SIG-M5 treated with dmso at 0.1 percent for 504 hours (cell line): ENCODE measurements around the gene POU3F3.
A peak's percentile ranks its signal among the peaks of the same experiment; 100 is the strongest.

ENCODE experiments used
- DNase-seq: peaks from one replicate; lab custom pipeline; 2025; ENCODE audit not compliant: unreplicated experiment; lab: John Stamatoyannopoulos, UW

The POU3F3 gene

DNA sequence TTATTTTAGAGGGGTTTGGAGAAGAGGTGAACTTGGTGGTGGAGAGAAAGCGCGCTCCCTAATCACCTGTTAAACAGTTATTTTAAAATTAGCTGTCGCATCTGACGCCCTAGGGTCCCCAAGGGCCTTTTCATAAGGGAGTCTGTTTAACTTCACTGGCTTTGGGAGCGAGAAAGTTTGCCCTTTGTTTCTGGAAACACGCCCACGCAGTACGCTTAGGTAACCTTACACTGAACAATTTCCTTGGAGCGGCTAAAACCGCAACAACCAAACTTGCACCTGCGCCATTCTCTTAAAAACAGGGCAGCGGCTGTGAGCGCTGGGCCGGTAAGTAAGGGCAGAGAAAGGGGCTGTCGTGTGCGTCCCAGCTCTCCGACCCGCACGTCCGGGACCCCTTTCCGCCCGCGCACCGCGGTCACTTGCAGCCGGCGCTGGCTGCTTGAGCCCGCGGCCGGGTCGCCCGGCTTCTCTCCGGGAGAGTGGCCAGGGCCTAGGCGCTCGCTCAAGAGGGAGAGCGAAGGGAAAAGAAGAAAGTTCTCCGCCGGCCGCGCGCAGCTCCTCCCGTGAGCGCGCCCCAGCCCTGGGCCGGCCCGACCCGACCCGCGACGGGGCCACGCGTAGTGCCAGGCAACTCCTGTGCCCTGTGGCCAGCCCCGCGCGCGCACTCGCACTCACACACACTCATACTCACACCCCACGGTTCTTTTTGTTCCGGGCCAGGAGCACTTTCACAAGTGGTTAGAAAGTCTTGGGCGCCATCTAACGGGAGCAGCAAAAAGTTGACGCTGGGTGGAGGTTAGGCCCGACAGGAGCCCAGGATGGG is 19.2 kb downstream of the POU3F3 start:
- DNase-seq, result peak; percentile 59

DNA sequence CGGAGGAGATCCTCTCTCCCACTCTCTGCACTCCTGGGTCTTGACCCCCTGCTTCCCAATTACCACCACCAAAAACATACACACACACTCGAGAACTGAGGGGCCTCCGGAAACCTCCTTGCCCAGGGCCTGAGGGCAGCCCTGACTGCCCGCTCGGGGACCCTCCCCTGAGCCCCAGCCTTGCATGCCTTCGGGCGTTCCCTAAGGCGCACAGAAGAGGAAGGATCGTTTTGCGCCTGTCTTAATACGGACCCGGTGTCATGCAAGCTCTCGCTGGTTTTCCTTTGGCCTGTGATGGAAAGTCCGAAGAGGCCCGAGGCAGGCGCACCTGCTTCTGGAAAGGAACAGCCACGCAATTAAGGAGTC is 19.8 kb downstream of the POU3F3 start:
- DNase-seq, result no peak

DNA sequence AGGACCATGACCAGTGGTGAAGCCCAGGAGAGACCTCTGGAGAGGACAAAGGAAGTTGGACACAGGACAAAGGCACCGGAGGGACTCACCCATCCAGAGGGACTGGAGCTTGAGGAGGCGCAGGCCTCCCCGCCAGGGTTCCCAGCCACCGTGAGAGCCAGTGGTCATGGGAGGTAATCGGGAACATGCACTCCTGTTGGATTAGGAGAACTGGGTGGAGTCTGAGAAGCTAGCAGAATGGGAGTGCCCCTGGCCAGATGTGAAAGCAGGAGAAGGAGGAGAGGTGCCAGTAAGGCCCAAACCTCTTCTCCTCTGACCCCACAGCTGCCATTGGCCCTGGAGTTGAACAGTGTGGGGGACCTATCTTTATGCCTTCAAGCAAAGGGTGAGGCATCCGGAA is 20.3 kb downstream of the POU3F3 start:
- no peak for DNase-seq

- no peak for DNase-seq
Observed at GRCh38 chr2:104875262-104875661, 21.3 kb downstream of the POU3F3 start.

- DNase-seq, result no peak
Observed at GRCh38 chr2:104876606-104877570, 23.0 kb downstream of the POU3F3 start.

GRCh38 chr2:104878863-104879512 is 25.1 kb downstream of the POU3F3 start:
- DNase-seq, result no peak

GRCh38 chr2:104880076-104880475 is 26.2 kb downstream of the POU3F3 start:
- DNase-seq, result no peak

- DNase-seq, result no peak
Observed at GRCh38 chr2:104883357-104883756, 29.4 kb downstream of the POU3F3 start.

DNA sequence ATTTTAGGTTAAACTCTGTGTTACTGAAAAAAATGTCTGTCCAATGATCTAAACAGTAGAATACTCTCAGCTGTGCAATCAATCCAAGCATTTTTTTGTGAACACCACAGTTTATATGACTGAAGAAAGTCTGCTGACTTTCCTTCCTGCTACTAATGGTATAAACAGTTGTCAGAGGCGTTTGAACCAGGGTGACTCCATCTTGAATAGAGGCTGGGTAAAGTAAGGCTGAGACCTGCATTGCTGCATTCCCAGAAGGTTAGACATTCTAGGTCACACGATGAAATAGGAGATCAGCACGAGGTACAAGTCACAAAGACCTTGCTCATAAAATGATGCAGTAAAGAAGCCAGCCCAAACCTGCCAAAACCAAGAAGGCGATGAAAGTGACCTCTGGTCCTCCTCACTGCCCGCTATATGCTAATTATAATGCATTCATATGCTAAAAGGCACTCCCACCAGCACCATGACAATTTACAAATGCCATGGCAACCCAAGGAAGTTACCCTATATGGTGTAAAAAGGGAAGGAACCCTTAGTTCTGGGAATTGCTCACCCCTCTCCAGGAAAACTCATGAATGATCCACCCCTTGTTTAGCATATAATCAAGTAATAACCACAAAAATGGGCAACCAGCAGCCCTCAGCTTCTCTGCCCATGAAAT is 31.3 kb downstream of the POU3F3 start:
- DNase-seq, result no peak

DNA sequence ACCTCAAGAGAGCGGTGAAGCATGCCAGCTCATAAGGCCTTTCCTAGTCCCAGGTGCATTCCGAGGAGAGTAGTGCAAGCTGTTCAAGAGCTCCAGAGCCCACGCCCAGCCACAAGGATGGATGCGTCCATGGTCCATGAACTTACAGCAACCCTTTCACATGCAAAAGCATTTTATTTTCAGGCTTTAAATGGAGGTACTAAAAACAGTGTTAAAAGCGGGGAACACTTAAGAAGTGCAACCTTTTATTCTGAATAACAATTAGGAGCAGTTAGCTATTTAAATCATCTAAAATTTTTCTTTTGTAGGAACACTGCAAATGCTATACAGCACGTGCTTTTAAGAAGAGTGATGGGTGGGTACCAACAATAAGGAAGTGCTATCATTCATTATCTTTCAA is 33.8 kb downstream of the POU3F3 start:
- DNase-seq, result no peak

GRCh38 chr2:104888489-104889258 is 34.8 kb downstream of the POU3F3 start:
- no peak for DNase-seq

DNA sequence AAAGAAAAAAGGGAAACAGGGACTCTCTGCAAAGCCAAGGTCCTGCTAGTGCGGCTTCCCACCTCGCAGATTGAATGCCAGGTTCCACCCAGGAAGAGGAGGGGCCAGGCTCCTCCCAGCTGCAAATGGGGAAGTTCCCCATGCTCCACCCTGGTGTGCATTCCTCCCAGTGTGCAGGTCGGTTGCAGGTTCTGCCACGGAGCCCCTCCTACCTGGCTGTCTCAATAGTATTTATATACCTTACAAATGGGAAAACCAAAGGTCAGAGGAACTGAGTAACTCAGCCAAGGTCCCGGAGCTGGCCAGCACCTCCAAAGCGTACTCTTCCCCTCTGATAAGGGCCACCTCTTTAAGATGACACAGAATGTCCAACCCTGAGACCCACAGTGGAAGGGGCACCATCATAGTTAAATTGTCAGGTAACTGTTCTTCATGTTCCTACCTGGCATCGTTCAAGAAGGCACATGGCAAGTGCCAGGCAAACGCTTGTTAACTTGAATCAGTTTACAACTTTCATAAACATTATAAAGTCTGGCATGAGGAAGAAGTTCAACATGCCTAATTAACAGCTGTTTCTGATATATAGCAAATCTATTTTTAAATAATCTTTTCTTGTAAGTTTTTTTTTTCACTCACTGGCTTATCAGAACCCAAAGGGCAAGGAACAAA is 35.5 kb downstream of the POU3F3 start:
- DNase-seq, result no peak

DNA sequence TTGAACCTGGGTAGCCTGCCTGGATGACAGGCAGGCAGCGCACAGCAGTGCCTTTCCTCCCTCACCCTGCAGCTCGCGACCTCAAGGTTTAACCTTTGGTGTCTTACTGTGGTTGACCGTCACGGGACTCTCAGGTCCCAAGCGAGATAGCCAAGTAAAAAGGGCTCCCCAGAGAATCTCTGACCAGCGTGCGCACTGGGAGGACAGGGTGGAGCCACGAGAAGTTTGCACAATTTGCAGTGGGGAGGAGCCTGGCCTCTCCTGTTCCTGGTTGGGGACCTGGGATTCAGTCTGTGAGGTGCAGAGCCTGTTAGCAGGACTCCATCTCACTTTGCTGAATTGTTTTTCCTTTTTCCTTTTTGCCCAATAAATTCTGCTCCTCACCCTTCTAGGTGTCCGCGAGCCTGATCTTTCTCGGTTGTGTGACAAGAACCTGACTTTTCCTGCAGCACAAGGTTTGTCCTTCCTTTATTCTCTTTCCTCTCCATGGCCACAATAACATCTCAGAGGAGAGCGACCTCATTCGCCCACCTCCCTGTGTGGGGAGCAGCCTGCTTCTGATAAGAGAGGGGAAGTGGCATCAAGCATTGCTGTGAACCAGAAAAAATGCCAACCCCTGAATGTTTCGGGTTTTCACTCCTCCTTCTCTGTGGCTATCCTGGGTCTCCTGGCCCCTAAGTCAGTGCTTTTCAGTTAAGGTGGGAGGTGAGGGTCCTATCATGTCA is 36.2 kb downstream of the POU3F3 start:
- no peak for DNase-seq

DNA sequence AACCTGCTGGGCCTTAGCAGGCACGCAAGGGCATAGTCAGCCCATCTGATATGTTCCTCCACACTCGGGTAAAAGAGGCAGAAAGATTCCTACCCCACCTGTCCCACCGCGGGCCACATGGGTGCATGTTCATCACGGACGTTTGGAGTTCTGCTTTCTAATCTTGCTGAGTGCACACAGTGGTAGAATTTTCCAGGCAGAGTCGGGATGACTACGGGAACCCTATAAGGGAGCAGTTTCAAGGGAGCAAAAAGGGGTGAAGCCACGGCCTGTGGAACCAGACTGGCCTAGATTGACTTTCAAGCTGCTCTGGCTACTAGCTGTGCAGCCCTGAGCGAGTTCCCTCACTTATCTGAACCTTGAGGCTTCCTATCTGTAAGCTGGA is 36.8 kb downstream of the POU3F3 start:
- no peak for DNase-seq

DNA sequence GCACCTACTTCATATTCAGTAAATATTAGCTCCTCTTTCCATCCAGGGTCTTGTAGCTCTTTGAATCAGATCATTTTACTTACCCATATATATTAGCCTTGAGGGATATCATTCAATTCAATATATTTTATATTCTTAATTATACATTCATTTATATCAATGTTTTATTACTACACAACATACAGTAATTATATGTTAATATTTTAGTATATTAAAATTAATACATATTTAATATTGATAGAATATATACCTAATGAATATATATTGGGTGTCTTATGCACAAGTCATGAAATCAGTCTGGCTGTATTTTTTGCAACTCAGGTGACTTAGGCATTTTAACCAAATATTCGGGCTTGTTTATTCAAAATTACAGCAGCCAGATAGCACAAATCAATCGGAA is 37.2 kb downstream of the POU3F3 start:
- DNase-seq, result no peak

GRCh38 chr2:104896446-104896845 is 42.5 kb downstream of the POU3F3 start:
- no peak for DNase-seq

GRCh38 chr2:104897515-104898184 is 43.7 kb downstream of the POU3F3 start:
- no peak for DNase-seq

DNA sequence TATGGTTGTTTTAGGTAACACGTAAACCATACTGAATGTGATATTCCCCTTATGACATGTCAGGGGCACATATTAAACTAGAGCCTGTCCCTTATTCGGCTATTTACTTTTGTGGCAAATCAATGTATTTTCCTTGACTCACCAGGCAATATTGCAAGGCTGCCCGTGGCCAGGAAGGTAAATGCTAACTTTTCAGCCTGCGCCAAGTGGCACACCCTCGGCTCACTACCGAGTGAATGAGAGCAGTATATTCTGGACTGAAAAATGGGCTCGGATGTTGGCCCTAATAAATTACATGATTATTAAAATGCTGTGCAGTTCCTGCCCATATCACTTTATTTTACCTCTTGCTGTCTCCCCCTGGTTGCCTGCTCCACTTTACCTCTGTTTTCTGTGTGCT is 46.7 kb downstream of the POU3F3 start:
- no peak for DNase-seq
